Calu3 (cell line): Measurements from ENCODE around the gene ILK. TPM values are rescaled to one million over a fixed set of nuclear protein-coding genes. Genes with fewer than 3 reads are reported as not detected.

ENCODE experiments used
- BruUV-seq: library from RNA; stranded (reverse); fragments of 400-500 nt; replicated peaks from 2 replicates; lab custom pipeline; 2021; lab: Mats Ljungman, UMichigan
- CTCF ChIA-PET: fragments of 300-600 bp; sonication (Branson Sonifier 250); formaldehyde crosslinking; loops from one replicate; lab custom pipeline; 2022; ENCODE audit warnings: antibody characterized with exemption; lab: Charles Lee
- DNase-seq: peaks from one replicate; pipeline ENCODE4 v3.0.0; 2022
- H3K27ac Mint-ChIP-seq: one replicate; pipeline ENCODE4 v1.8.0; 2022; ENCODE audit warnings: mixed read lengths; ENCODE audit not compliant: unreplicated experiment
- H3K27me3 Mint-ChIP-seq: one replicate; pipeline ENCODE4 v1.8.0; 2022; ENCODE audit warnings: mixed read lengths; ENCODE audit not compliant: unreplicated experiment
- H3K36me3 Mint-ChIP-seq: one replicate; pipeline ENCODE4 v1.8.0; 2022; ENCODE audit warnings: mild to moderate bottlenecking, moderate library complexity, mixed read lengths; ENCODE audit not compliant: insufficient read depth, unreplicated experiment
- H3K4me1 Mint-ChIP-seq: one replicate; pipeline ENCODE4 v1.8.0; 2022; ENCODE audit warnings: mild to moderate bottlenecking, low read depth, mixed read lengths; ENCODE audit not compliant: unreplicated experiment
- H3K4me3 Mint-ChIP-seq: one replicate; pipeline ENCODE4 v1.8.0; 2022; ENCODE audit warnings: mild to moderate bottlenecking, low read depth, moderate library complexity, mixed read lengths; ENCODE audit not compliant: unreplicated experiment
- H3K9me3 Mint-ChIP-seq: one replicate; pipeline ENCODE4 v1.8.0; 2022; ENCODE audit warnings: low read depth, mixed read lengths; ENCODE audit not compliant: unreplicated experiment
- CTCF ChIP-seq: fragments of 200-600 bp; IDR thresholded peaks from one replicate; pipeline ENCODE4 v1.8.0; 2022; ENCODE audit warnings: antibody characterized with exemption; ENCODE audit not compliant: unreplicated experiment
- intact Hi-C: fragments of 100-400 bp; cut with micrococcal nuclease; formaldehyde crosslinking; loops from one replicate; pipeline ENCODE4 v1.10.0; 2022; ENCODE audit not compliant: unreplicated experiment
- total RNA-seq: library from RNA; stranded (reverse); gene quantifications from 2 replicates; pipeline ENCODE4 v1.2.3, GENCODE V29; 2022

Gene ILK
- total RNA-seq, 1 experiment from 2014 or later: 85.7 TPM

GRCh38 chr11:6557063-6557462, 46.5 kb upstream of the ILK start:
- no peak overlapping the region for H3K4me3 Mint-ChIP-seq
- H3K4me1 Mint-ChIP-seq: no peaks in the 10 kb centered on the region
- BruUV-seq: no TSS peak
- no peak for TF ChIP-seq CTCF
- intact Hi-C loops: no loop called here
- DNase-seq: no peak
- peaks cover 14% of the 10 kb centered on the region for H3K36me3 Mint-ChIP-seq
- no peak overlapping the region for H3K27ac Mint-ChIP-seq
- CTCF ChIA-PET: interaction anchor here (0.6 kb wide), 1 partner anchor 126 kb away, joined by 3 read pairs; the partner anchor contains the start of gene MRPL17
- H3K9me3 Mint-ChIP-seq: no peaks in the 10 kb centered on the region
- no peaks in the 10 kb centered on the region for H3K27me3 Mint-ChIP-seq

- TF ChIP-seq CTCF: no peak
- intact Hi-C loops: no loop called here
- no TSS peak for BruUV-seq
- Mint-ChIP-seq H3K4me3 (no peak overlapping the region), H3K9me3 (no peaks in the 10 kb centered on the region), H3K36me3 (peaks cover 14% of the 10 kb centered on the region), H3K27ac (no peak overlapping the region), H3K4me1 (no peaks in the 10 kb centered on the region), H3K27me3 (no peaks in the 10 kb centered on the region)
- DNase-seq: no peak
- CTCF ChIA-PET: interaction anchor here (0.6 kb wide), 1 partner anchor 125 kb away, joined by 3 read pairs; the partner anchor contains the start of gene MRPL17
Observed at GRCh38 chr11:6557761-6558674, 45.6 kb upstream of the ILK start.

- Mint-ChIP-seq H3K4me1 (no peaks in the 10 kb centered on the region), H3K27me3 (no peaks in the 10 kb centered on the region), H3K27ac (no peak overlapping the region), H3K9me3 (no peaks in the 10 kb centered on the region), H3K36me3 (peaks cover 14% of the 10 kb centered on the region), H3K4me3 (no peak overlapping the region)
- DNase-seq: no peak
- intact Hi-C loops: no loop called here
- CTCF ChIA-PET: interaction anchor here (0.6 kb wide), 1 partner anchor 34 kb away, joined by 7 read pairs; no protein-coding TSS in a partner anchor
- TF ChIP-seq CTCF: no peak
- BruUV-seq: no TSS peak
Observed at GRCh38 chr11:6559369-6559768, 44.2 kb upstream of the ILK start.

DNA sequence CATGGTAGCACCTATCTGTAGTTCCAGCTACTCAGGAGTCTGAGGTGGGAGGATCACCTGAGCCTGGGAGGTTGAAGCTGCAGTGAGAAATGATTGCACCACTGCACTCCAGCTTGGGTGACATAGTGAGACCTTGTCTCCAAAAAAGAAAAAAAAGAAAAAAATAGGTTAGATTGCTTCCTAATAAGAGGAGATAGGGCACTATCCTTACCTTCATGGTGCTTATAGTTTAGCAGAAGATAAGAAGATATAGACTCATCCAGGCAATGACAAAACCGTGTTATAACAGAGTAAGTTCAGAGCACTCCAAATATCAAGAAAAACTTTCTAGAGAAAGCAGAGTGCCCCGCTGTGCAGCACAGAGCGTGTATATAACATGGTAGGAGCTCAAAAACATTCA, 42.3 kb upstream of the ILK start:
- intact Hi-C loops: no loop called here
- DNase-seq: no peak
- no peaks in the 10 kb centered on the region for H3K27me3 Mint-ChIP-seq
- H3K4me3 Mint-ChIP-seq: no peak overlapping the region
- no peak overlapping the region for H3K27ac Mint-ChIP-seq
- no peaks in the 10 kb centered on the region for H3K4me1 Mint-ChIP-seq
- TF ChIP-seq CTCF: no peak
- H3K9me3 Mint-ChIP-seq: no peaks in the 10 kb centered on the region
- H3K36me3 Mint-ChIP-seq: peaks cover 14% of the 10 kb centered on the region
- no TSS peak for BruUV-seq
- CTCF ChIA-PET: no interaction called here
